Coronary artery (tissue), 2 donors: ENCODE measurements around the gene RASD2.

ENCODE experiments used
- DNase-seq: peaks from one replicate; pipeline ENCODE4 v3.0.0-alpha.2; 2017; ENCODE audit warnings: low spot score
- H3K27ac ChIP-seq, 2 donors: fragments of 200-600 bp; sonication (generic); one replicate each; pipeline ENCODE4 v1.5.1; 2016 to 2019
- H3K4me3 ChIP-seq: fragments of 200-600 bp; sonication (generic); 2 replicates; pipeline ENCODE4 v1.5.1; 2016; ENCODE audit warnings: mild to moderate bottlenecking, moderate library complexity
- CTCF ChIP-seq: fragments of 200-600 bp; sonication (generic); IDR thresholded peaks from one replicate; pipeline ENCODE4 v1.5.1; 2019; ENCODE audit warnings: antibody characterized with exemption

RASD2 gene

GRCh38 chr22:35596821-35597220 lies 56.2 kb downstream of the RASD2 start:
- no peak for DNase-seq
- Histone ChIP-seq H3K4me3 (no peak overlapping the region), H3K27ac (no peak overlapping the region)
- TF ChIP-seq CTCF = no peak

GRCh38 chr22:35597692-35598395 lies 57.2 kb downstream of the RASD2 start:
- no peak for DNase-seq
- Histone ChIP-seq H3K27ac (no peak overlapping the region), H3K4me3 (no peak overlapping the region)
- no peak for TF ChIP-seq CTCF

GRCh38 chr22:35598396-35598710 lies 57.7 kb downstream of the RASD2 start:
- no peak overlapping the region for H3K27ac ChIP-seq
- no peak for DNase-seq
- no peak for TF ChIP-seq CTCF
- no peak overlapping the region for H3K4me3 ChIP-seq

GRCh38 chr22:35599364-35599763 lies 58.7 kb downstream of the RASD2 start:
- TF ChIP-seq CTCF = no peak
- no peak for DNase-seq
- H3K4me3 ChIP-seq = no peak overlapping the region
- no peak overlapping the region for H3K27ac ChIP-seq

GRCh38 chr22:35600476-35600875 lies 59.8 kb downstream of the RASD2 start:
- no peak for TF ChIP-seq CTCF
- no peak for DNase-seq
- H3K4me3 ChIP-seq = no peak overlapping the region
- no peak overlapping the region for H3K27ac ChIP-seq

GRCh38 chr22:35601013-35601580 lies 60.5 kb downstream of the RASD2 start:
- TF ChIP-seq CTCF = no peak
- Histone ChIP-seq H3K4me3 (no peak overlapping the region), H3K27ac (no peak overlapping the region)
- no peak for DNase-seq
